GM19351 (cell line): ENCODE measurements around the gene SLC8A2.
A peak's percentile ranks its signal among the peaks of the same experiment; 100 is the strongest.

Experiments
- ATAC-seq: cut with Tn5 transposase; IDR thresholded peaks from one replicate; pipeline ENCODE4 v1.9.1; 2021; ENCODE audit warnings: mild to moderate bottlenecking, moderate library complexity; ENCODE audit not compliant: unreplicated experiment

The SLC8A2 gene

DNA sequence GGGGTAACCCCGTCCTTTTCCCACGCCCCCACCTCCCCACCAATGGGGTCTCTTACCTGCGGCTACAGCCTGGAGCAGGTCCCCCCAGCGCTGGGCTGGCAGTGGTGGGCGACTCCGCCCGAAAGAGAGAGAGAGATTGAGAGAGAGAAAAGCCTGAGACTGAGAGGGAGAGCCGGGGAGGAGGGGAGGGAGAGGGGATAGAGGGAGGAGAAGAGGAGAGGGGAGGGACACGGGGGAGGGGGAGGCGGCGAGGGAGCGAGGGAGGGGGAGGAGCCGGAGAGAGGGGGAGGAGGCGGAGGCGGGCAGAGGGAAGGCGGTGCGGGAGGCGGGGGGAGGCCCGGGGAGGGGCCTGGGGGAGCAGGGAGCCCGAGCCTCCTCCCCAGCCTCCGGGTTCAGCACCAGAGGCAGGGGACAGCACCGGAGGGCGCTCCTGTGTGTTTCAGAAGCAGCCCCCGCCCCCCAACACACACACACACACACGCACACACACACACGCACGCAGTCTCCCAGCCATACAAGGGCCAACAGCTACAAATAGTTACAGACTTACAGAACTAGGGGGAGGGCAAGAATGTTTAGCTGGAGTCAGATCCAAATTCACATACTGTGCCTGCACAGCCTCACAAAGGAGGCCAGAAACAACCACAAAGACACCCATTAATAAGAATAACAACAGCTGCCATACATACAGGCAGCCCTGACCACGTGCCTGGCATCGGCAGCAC lies at the start of gene SLC8A2:
Gene SLC8A2 (minus strand): TSS at position 161 of the 725 bp plus-strand sequence. CDS start 5,490 bp downstream, outside the sequence.
- no peak for ATAC-seq

DNA sequence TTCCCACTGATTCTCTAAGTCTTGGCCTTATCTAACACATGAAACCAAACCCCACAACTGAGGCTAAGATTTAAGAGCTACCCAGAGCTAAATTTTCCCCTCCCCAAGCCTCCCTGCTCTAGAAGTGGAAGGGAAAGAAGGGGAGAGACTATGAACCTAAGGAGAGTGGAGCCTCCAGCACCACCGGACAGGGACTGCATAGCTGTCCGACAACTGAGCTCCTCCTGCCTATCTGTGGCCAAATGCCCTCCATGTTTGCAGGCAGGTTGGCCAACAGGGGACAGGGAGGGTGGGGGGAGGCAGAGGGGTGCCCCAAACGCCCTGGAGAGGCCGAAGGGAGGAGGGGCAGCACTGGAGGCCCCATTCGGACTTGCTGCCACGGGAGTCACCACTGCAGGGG lies 49.1 kb upstream of the SLC8A2 start:
- no peak for ATAC-seq

GRCh38 chr19:47520343-47520806 lies 48.7 kb upstream of the SLC8A2 start:
- ATAC-seq, result no peak

- ATAC-seq, result no peak
These were observed 47.2 kb upstream of the SLC8A2 start for GRCh38 chr19:47518854-47519253.

DNA sequence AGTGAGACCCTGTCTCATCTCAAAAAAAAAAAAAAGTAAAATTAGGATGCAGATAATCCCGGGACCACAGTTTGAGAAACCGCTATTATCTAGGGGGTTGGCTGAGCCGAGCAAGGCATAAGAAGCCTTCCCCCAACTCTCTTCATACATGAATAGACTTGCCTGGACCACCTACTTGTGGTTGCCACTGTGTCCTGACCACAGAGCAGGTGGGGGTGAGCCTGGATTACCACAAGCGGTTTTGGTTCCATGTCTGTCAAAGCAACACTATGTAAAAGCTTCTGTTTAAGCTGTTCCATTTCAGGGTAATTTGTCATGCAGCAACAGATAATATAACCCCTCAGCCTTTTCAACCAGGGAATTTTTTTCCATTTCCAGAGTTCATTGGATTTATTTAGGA lies 46.4 kb upstream of the SLC8A2 start:
- no peak for ATAC-seq

DNA sequence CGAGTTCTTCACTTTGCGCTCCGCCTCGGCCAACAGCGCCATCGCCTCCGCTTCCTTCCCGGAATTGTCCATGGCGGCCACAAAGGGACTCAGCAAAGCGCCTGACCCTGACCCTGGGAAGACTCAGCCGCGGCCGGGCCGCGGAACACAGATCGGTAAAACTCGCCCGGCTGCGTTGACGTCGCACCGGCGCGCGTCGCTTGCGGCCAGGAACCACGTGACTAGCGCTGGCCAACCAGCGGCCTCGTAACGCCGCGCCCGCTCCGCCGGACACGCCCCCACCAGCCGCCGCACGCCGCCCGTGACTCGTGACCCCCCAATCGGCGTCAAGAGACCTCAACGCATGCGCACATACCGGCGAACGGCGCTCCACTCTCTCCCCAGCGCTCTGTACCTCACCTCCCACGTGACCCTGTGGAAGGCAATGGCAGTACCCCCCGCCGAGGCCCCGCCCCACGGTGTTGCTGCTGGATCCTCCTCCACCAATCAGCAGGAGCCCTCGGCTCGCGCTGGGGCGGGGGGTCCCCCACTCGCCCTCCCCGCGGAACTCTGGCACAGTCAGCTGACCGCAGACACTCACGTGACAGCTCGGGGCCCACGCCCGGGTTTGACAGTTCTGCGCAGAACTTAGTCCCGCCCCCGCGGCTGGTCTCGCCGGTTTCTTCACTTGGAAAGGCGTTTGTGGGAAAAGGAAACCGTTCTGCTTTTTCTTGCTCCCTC lies 43.3 kb upstream of the SLC8A2 start, which contains the start of gene NAPA:
Gene NAPA (minus strand): TSS at position 195 of the 720 bp plus-strand sequence. CDS start 123 bp downstream, at position 72.
- peak; percentile 81 for ATAC-seq

GRCh38 chr19:47514151-47514868 lies 42.6 kb upstream of the SLC8A2 start:
- ATAC-seq, result no peak

- no peak for ATAC-seq
These were observed 41.2 kb upstream of the SLC8A2 start for GRCh38 chr19:47512948-47513319.

GRCh38 chr19:47512183-47512947 lies 40.7 kb upstream of the SLC8A2 start:
- no peak for ATAC-seq

DNA sequence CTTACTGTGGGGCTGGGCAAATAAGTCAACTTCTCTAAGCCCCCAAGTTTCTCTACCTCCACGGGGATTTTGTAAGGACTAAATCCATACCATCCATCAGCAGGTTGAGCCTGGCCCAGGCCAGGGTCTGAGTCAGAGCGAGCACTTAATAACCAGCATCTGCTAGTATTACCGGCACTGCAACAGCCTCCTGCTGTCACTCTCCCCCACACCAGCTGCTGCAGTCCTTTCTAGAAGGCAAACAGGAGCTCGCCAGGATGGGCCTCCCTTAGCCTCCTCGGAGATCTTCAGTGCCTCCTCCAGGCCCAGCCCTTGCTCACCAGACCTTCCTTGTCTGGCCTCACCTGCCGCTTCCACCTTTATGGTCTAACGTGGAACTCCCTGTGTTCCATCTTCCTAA lies 40.0 kb upstream of the SLC8A2 start:
- ATAC-seq, result no peak

DNA sequence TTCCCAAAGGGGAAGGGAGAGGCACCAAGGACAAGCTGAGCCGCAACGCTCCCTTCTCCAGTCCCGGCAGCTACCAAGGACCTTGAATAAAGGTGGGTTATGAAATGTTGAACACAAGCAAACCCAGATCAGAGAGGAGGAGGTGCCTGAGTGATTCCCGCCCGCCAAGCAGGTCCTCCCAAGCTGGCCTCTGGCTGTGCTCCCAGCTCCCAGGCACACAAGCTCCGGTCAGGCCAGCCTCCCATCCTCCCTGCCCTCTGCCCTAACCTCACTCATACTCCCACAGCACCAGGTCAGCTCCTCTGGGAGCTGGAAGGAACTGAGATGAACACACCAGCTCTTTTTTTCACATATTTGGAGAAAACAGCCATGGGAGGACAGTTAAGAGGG lies 39.4 kb upstream of the SLC8A2 start:
- no peak for ATAC-seq

- no peak for ATAC-seq
These were observed 38.9 kb upstream of the SLC8A2 start for GRCh38 chr19:47510516-47511127.

- no peak for ATAC-seq
These were observed 38.3 kb upstream of the SLC8A2 start for GRCh38 chr19:47509973-47510372.

GRCh38 chr19:47509170-47509847 lies 37.6 kb upstream of the SLC8A2 start:
- ATAC-seq, result no peak

DNA sequence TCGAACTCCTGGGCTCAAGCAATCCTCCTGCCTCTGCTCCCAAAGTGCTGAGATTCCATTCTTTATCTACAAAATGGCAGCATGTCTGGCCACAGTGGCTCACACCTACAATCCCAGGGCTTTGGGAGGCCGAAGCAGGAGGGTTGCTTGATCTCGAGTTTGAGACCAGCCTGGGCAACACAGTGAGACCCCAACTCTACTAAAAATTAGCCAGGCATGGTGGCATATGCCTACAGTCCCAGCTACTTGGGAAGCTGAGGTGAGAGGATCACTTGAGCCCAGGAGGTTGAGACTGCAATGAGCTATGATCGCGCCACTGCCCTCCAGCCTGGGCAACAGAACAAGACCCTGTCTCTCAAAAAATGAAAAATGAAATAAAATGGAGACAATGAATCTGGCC lies 37.0 kb upstream of the SLC8A2 start:
- ATAC-seq, result no peak

GRCh38 chr19:47507924-47508553 lies 36.3 kb upstream of the SLC8A2 start:
- ATAC-seq, result no peak

DNA sequence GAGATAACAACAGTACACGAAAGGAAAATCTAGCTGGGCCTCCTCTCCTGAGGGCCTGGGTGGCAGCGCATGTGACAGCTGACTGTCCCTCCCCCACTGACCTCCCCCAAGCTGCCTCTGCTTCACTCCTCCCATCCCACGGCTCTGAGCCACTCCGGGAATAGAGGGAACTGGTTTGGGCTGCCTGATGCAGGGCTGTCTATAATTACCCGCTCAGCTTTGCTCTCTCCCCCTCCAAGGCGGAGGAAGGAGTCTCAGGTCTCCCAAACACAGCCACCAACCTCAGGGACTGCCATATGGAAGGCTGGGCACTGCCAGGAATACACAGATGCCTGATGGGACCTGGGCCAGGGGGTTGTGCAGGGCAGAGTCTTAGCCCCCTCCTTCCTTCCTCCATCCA lies 35.3 kb upstream of the SLC8A2 start:
- ATAC-seq, result no peak

- no peak for ATAC-seq
These were observed 34.8 kb upstream of the SLC8A2 start for GRCh38 chr19:47506459-47506858.

GRCh38 chr19:47505506-47505905 lies 33.8 kb upstream of the SLC8A2 start:
- ATAC-seq, result no peak

DNA sequence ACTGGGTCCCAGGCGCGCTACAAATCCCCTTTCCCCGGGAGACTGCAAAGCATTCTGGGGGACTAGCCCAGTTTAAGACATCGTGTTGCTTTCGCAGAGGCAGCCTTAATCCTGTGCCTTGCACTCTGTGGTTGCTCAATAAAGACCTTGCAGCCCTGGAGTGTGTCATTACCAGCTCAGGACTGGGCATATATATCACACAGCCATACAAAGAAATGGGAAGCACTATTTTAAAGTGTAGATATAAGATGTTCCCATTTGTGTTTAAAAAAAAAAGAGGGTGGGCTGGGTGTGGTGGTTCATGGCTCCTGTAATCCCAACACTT lies 32.1 kb upstream of the SLC8A2 start:
- ATAC-seq, result no peak
